Erythroblast (primary cell): ENCODE measurements around the gene NOL4L.

ENCODE experiments used
- GATA1 ChIP-seq: IDR thresholded peaks from 2 replicates; pipeline ENCODE4 v1.6.1; 2011; ENCODE audit warnings: low read depth, mild to moderate bottlenecking, control low read depth, low read length, moderate library complexity
- POLR2A ChIP-seq: IDR thresholded peaks from 2 replicates; pipeline ENCODE4 v1.6.1; 2011; ENCODE audit warnings: mild to moderate bottlenecking, low read length

DNA sequence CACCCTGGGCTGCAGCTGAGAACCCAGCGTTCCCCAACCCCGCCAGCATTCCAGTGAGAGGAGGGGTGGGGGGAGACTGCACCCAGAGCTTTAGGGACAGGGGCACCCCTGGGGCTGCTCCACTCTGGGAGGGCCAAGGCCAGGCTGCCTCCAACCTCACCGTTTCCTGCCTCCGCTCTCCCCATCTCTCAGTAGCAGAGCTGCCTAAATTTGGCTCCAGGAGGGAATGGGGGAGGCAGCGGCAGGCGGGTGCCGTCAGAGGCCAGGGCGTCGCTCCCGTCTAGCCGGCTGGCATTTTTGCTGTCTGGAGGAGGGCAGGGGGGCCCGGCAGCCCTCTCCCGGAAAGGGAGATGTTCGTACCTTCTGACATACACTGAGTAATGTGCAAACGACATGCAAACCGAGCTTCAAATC lies 46.6 kb downstream of the NOL4L start:
- TF ChIP-seq POLR2A = no peak
- no peak for TF ChIP-seq GATA1
